Skeletal muscle satellite cell (primary cell): ENCODE data around the gene ZSCAN12.
"Not testable (repeated sequence)": the region's sequence is repeated elsewhere in the genome, so short reads cannot be mapped to it uniquely, and the experiment has no call there.

Experiments used
- H3K27me3 ChIP-seq: 2 replicates; pipeline ENCODE4 v1.7.0; 2013; ENCODE audit warnings: low read length; ENCODE audit not compliant: control insufficient read depth, insufficient read depth
- H3K36me3 ChIP-seq: 2 replicates; pipeline ENCODE4 v1.7.0; 2013; ENCODE audit warnings: mild to moderate bottlenecking, control low read depth, low read length; ENCODE audit not compliant: insufficient read depth
- H3K4me1 ChIP-seq: 2 replicates; pipeline ENCODE4 v1.7.0; 2013; ENCODE audit warnings: low read length; ENCODE audit not compliant: control insufficient read depth, insufficient read depth
- H3K4me2 ChIP-seq: 2 replicates; pipeline ENCODE4 v1.7.0; 2013; ENCODE audit warnings: mild to moderate bottlenecking, low read length
- H3K4me3 ChIP-seq: 2 replicates; pipeline ENCODE4 v1.7.0; 2013; ENCODE audit warnings: low read length
- H3K9ac ChIP-seq: 2 replicates; pipeline ENCODE4 v1.7.0; 2013; ENCODE audit warnings: mild to moderate bottlenecking, low read depth, low read length, moderate library complexity
- H3K9me3 ChIP-seq: replicated peaks from 2 replicates; pipeline ENCODE4 v1.7.0; 2013; ENCODE audit warnings: mild to moderate bottlenecking, control low read depth, low read length

ZSCAN12 gene

DNA sequence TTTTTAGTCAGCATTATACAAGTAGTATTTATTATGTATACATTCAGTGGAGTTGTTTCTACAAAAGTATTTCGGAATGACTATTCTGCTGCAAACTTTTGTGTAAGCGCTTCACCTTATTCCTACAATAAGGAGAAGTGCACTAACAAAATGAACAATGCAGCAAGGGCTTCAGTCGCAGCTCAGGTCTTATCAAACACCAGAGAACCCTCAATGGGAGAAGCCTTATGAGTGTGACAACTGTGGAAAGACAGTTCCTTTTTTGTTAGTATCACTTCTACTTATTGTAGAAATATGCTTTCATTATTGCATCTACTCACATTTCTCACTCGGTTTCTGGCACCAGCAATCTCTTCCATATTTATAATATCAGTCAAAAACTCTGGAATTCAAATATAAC lies 31.0 kb downstream of the ZSCAN12 start:
- Histone ChIP-seq H3K36me3 (peaks cover 22% of the 10 kb centered on the region), H3K27me3 (no peaks in the 10 kb centered on the region), H3K9ac (no peak overlapping the region), H3K4me1 (no peaks in the 10 kb centered on the region), H3K4me3 (no peak overlapping the region), H3K9me3 (no peaks in the 10 kb centered on the region), H3K4me2 (no peak overlapping the region)

GRCh38 chr6:28365590-28365989 lies 34.0 kb downstream of the ZSCAN12 start:
- H3K4me1 ChIP-seq, H3K9me3 ChIP-seq, H3K4me2 ChIP-seq, H3K27me3 ChIP-seq, H3K4me3 ChIP-seq, H3K9ac ChIP-seq: not testable (repeated sequence)
- H3K36me3 ChIP-seq: peaks cover 33% of the 10 kb centered on the region

GRCh38 chr6:28360961-28361360 lies 38.6 kb downstream of the ZSCAN12 start:
- Histone ChIP-seq H3K36me3 (peaks cover 29% of the 10 kb centered on the region), H3K27me3 (no peaks in the 10 kb centered on the region), H3K4me1 (peaks cover 9% of the 10 kb centered on the region), H3K9me3 (no peaks in the 10 kb centered on the region), H3K9ac (no peak overlapping the region), H3K4me2 (no peak overlapping the region), H3K4me3 (no peak overlapping the region)

- not testable (repeated sequence) for H3K4me3 ChIP-seq, H3K9me3 ChIP-seq, H3K27me3 ChIP-seq, H3K4me2 ChIP-seq, H3K9ac ChIP-seq
- Histone ChIP-seq H3K36me3 (peaks cover 18% of the 10 kb centered on the region), H3K4me1 (peaks cover 19% of the 10 kb centered on the region)
Measured at GRCh38 chr6:28359562-28359961, 40.0 kb downstream of the ZSCAN12 start.

- H3K9me3 ChIP-seq: no peaks in the 10 kb centered on the region
- H3K4me2 ChIP-seq: no peak overlapping the region
- peak overlapping the region; percentile 84 for H3K9ac ChIP-seq
- peaks cover 35% of the 10 kb centered on the region for H3K4me1 ChIP-seq
- H3K4me3 ChIP-seq: no peak overlapping the region
- peaks cover 10% of the 10 kb centered on the region for H3K36me3 ChIP-seq
- no peaks in the 10 kb centered on the region for H3K27me3 ChIP-seq
Measured at GRCh38 chr6:28357036-28357435, 42.5 kb downstream of the ZSCAN12 start.

- Histone ChIP-seq H3K9me3 (no peaks in the 10 kb centered on the region), H3K4me1 (peaks cover 35% of the 10 kb centered on the region), H3K27me3 (no peaks in the 10 kb centered on the region), H3K4me2 (peak overlapping the region; percentile 87), H3K36me3 (peaks cover 10% of the 10 kb centered on the region), H3K4me3 (no peak overlapping the region), H3K9ac (peak overlapping the region; percentile 84)
Measured at GRCh38 chr6:28356666-28357020, 42.9 kb downstream of the ZSCAN12 start.

DNA sequence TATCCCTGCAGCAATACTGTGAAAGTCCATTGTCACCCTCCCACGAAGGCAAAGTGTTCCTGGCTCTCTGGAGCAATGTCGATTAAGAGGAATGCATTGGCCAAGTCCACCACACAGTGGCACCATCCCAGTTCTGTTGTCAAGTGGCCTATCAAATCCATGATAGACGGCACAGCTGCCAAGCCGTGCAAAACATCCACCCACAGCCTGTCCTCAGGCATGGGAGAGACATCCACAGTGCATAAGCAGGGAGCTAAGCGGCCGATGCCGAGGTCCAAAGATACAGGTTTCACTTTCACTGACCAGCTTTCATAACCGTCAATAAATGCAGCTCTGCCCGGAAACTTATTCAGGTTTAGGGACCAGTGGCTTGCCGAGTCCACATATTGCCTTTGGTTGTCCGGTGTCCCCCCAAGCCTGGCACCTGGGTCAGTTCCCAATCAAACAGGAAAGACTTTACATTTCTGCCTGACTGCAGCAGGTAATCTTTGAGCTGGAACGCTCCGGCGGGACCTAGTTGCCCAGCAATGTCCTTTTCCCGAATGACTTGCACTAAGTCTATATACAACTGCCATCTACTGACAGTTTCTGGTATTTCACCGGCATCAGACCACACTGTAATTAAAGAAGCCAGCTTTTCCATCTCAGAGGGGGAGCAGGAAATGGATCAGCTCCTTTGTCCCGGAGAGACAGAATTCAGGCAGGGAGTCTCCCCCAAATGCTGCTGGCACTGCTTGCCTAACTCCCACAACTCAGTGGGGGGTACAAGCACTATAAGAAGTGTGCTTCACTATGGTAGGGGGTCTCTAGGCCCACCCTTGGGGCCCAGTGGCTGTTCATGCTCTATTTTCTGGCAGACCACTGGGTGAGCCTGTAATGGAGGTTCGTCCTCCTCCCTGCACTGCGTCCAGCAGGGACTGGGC lies 43.5 kb downstream of the ZSCAN12 start:
- Histone ChIP-seq H3K27me3 (no peaks in the 10 kb centered on the region), H3K4me1 (peaks cover 38% of the 10 kb centered on the region), H3K4me2 (peak overlapping the region; percentile 87), H3K4me3 (peak overlapping the region; percentile 76), H3K36me3 (peaks cover 5% of the 10 kb centered on the region), H3K9me3 (no peaks in the 10 kb centered on the region), H3K9ac (peak overlapping the region; percentile 84)

DNA sequence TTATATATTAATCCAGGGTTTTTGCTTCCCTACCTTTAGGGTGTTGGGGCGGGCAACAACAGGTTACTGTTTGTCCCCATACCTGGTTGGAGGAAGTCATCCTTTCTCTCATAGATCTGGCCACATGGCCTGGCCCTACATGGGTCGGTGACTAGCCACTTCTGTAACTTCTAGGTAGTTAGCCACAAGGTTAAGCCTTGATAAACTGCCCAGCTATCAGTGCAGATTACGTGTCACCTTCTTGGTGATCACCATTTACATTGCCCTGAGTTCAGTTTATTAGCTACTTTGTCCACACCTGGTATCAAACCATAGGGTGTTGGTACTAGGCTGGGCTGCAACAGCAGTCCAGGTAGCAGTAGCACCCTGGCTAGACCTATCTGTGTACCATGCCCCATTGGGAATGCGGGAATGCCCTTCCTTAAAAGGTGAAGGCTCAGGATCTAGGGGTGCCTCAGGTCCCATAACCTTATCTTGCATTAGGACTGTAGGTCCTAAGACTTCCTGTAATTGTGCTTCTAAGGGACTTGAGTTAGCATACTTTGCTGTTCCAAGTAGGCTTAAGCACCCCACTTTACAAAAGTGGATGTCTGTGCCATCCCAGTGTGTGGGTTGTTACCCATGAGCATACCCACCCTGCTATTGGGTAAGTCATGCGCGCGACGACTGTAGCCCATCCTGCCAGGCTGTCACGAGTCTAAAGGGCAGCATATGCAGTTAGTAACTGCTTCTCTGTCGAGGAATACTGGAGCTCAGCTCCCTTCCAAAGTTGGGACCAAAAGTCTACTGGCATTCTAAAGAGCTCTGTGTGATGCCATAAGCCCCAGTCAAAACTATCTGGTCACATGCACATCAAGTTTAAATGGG lies 44.6 kb downstream of the ZSCAN12 start:
- Histone ChIP-seq H3K36me3 (no peaks in the 10 kb centered on the region), H3K9ac (peak overlapping the region; percentile 54), H3K4me2 (peak overlapping the region; percentile 87), H3K4me1 (peaks cover 45% of the 10 kb centered on the region), H3K9me3 (no peaks in the 10 kb centered on the region), H3K4me3 (peak overlapping the region; percentile 76), H3K27me3 (no peaks in the 10 kb centered on the region)

DNA sequence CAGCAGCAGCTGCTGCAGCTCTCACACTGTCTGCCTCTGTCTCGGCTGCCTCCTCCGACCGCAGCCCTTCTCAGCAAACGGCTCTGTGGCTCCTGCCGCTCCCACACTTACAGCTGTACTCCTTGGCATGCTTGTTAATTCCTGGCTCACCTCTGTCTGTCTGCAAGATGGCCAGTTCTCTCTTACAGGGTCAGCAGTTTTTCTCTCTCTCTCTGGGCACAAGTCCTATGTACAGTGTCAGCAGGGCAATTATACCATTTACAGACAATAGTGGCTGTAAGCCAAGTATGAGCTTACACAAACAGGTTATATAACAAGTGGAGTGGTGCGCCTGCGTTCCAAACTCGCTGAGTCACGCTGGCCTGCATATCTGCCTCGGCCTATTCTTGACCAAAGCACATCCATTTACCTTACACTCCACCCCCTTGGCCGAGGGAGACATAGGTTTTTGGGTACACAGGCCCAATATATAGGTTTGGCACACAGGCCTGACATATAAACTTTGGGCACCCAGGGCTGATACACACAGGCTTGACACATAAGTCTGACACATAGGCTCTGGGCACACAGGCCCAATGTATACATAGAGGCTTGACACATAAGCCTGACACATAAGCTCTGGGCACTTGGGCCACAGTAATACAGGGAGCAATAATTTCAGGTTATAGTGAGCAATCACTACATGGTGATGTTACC lies 45.4 kb downstream of the ZSCAN12 start:
- H3K36me3 ChIP-seq: no peaks in the 10 kb centered on the region
- peak overlapping the region; percentile 71 for H3K4me2 ChIP-seq
- peak overlapping the region; percentile 54 for H3K4me3 ChIP-seq
- H3K27me3 ChIP-seq: no peaks in the 10 kb centered on the region
- no peaks in the 10 kb centered on the region for H3K9me3 ChIP-seq
- H3K9ac ChIP-seq: peak overlapping the region; percentile 54
- H3K4me1 ChIP-seq: peaks cover 45% of the 10 kb centered on the region

DNA sequence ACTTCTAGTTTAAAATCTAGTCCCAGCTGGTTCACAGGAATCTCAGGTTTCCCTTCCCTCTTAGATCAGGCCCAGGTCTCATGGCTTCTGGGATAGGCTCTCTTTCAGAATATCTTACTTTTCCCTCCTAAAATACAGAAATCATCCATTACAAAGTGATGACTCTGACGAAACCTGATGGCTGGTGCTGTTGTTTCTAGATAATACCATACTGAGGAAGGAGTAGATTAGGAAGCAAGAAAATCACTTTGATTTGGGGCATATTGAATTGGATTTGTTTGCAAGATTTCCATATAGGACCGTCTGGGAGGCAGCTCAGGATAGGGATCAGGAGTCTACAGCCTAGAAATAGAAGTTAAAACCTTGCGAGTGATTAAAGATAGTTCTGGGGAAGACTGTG lies 46.2 kb downstream of the ZSCAN12 start:
- H3K4me3 ChIP-seq: peak overlapping the region; percentile 54
- H3K36me3 ChIP-seq: no peaks in the 10 kb centered on the region
- peak overlapping the region; percentile 71 for H3K4me2 ChIP-seq
- H3K4me1 ChIP-seq: peaks cover 45% of the 10 kb centered on the region
- H3K9me3 ChIP-seq: no peaks in the 10 kb centered on the region
- no peaks in the 10 kb centered on the region for H3K27me3 ChIP-seq
- peak overlapping the region; percentile 54 for H3K9ac ChIP-seq

GRCh38 chr6:28351493-28351925 lies 48.0 kb downstream of the ZSCAN12 start:
- Histone ChIP-seq H3K36me3 (no peaks in the 10 kb centered on the region), H3K4me2 (peak overlapping the region; percentile 87), H3K4me3 (no peak overlapping the region), H3K27me3 (no peaks in the 10 kb centered on the region), H3K9me3 (no peaks in the 10 kb centered on the region), H3K4me1 (peaks cover 40% of the 10 kb centered on the region), H3K9ac (no peak overlapping the region)
